Measurements from ENCODE around the gene CNTN1. TPM values are rescaled to one million over a fixed set of nuclear protein-coding genes. Genes with fewer than 3 reads are reported as not detected.

Gene CNTN1
- total and polyA plus RNA-seq, 2 of the 4 experiments (the other 2 are of a cell fraction): 0.10 to 0.18 TPM

- no peak overlapping the region for H3K23ac ChIP-seq (ENCODE audit: low read depth, low read length)
- no peak overlapping the region for H3K9ac ChIP-seq (ENCODE audit: low read depth, low read length)
- H4K20me1 ChIP-seq (ENCODE audit: insufficient read depth, low read length): no peaks in the 10 kb centered on the region
- H3K9me1 ChIP-seq (ENCODE audit: insufficient read depth, low read length): no peaks in the 10 kb centered on the region
- dilution Hi-C loops (cut with HindIII; ENCODE audit: low sequenced_read_pairs, unreplicated experiment): no loop called here
- H3K4me3 ChIP-seq (ENCODE audit: insufficient read depth, low read depth, low read length): no peak overlapping the region
- H3K4me1 ChIP-seq (ENCODE audit: control insufficient read depth, insufficient read depth, low read length): no peaks in the 10 kb centered on the region
- no peaks in the 10 kb centered on the region for H3K36me3 ChIP-seq (ENCODE audit: control insufficient read depth, insufficient read depth, low read length)
- no peak for DNase-seq
- H2BK15ac ChIP-seq (ENCODE audit: low read depth, low read length): no peak overlapping the region
- no peak overlapping the region for H3K4me2 ChIP-seq (ENCODE audit: low read depth, low read length)
- H2AK9ac ChIP-seq (replicated peaks; ENCODE audit: low read depth, low read length, poor library complexity): no peak overlapping the region
- ChIA-PET POLR2A (ENCODE audit: unreplicated experiment) (no interaction called here), CTCF (no interaction called here)
- no peak overlapping the region for H2BK20ac ChIP-seq (ENCODE audit: low read depth, low read length)
- H3K14ac ChIP-seq (replicated peaks; ENCODE audit: low read depth, low read length): no peak overlapping the region
- no peak overlapping the region for H2BK120ac ChIP-seq (ENCODE audit: low read depth, low read length)
- intact Hi-C loops (cut with micrococcal nuclease): no loop called here
- no peak for ATAC-seq (ENCODE audit: low read depth)
- TF ChIP-seq USF2 (IDR thresholded peaks at IDR 0.05; ENCODE audit: low read depth, low read length): no peak
- no peak overlapping the region for H2AK5ac ChIP-seq (ENCODE audit: low read depth, low read length)
- no CpG with 5 or more reads among the region's 3 CpGs for WGBS, 2 experiments (ENCODE audit: extremely low coverage in 2 of 2, insufficient read length in 1 of 2)
- H4K8ac ChIP-seq (ENCODE audit: low read depth in 2 of 2, low read length in 2 of 2): no peak overlapping the region
- no peak overlapping the region for H3K18ac ChIP-seq (ENCODE audit: low read depth, low read length)
- no peak overlapping the region for H3K56ac ChIP-seq (ENCODE audit: extremely low read depth, insufficient read depth, low read length)
- no peak overlapping the region for H2AFZ ChIP-seq (replicated peaks; ENCODE audit: low read length, poor library complexity)
- H3K27me3 ChIP-seq (ENCODE audit: control insufficient read depth, insufficient read depth, low read length): no peaks in the 10 kb centered on the region
- no peaks in the 10 kb centered on the region for H3K79me1 ChIP-seq (ENCODE audit: low read depth in 1 of 2, low read length in 2 of 2)
- no TSS peak for BruUV-seq (replicated peaks)
- no peak overlapping the region for H3K27ac ChIP-seq (ENCODE audit: insufficient read depth, low read length)
- in situ Hi-C loops (cut with MboI; ENCODE audit: low sequenced_read_pairs): no loop called here
- H4K5ac ChIP-seq (ENCODE audit: low read depth, low read length): no peak overlapping the region
- no peak overlapping the region for H4K91ac ChIP-seq (ENCODE audit: insufficient read depth, low read depth, low read length)
- H3K4ac ChIP-seq (ENCODE audit: low read depth, low read length): no peak overlapping the region
- no peaks in the 10 kb centered on the region for H3K9me3 ChIP-seq (ENCODE audit: control insufficient read depth, insufficient read depth, low read length)
- no peak overlapping the region for H2BK5ac ChIP-seq (ENCODE audit: low read depth, low read length, poor library complexity, severe bottlenecking)
Observed at GRCh38 chr12:41067941-41068645, 375.9 kb downstream of the CNTN1 start.

All from IMR-90 (cell line).